Mammary epithelial cell (primary cell): ENCODE measurements around the gene FMN1.

ENCODE experiments used
- CTCF ChIP-seq, 2 donors: IDR thresholded peaks in 1 of 2; conservative IDR thresholded peaks in 1 of 2; 2 replicates each; pipeline ENCODE4 v1.5.1; 2011 to 2012; ENCODE audit warnings: inconsistent platforms in 2 of 2, low read length in 2 of 2, mild to moderate bottlenecking in 2 of 2, control low read depth in 1 of 2, low read depth in 1 of 2; ENCODE audit not compliant: insufficient read depth in 1 of 2; ENCODE audit errors: extremely low read depth in 1 of 2
- EZH2 ChIP-seq: IDR thresholded peaks from 2 replicates; pipeline ENCODE4 v1.6.1; 2012; ENCODE audit warnings: low read length, inconsistent platforms, borderline replicate concordance

DNA sequence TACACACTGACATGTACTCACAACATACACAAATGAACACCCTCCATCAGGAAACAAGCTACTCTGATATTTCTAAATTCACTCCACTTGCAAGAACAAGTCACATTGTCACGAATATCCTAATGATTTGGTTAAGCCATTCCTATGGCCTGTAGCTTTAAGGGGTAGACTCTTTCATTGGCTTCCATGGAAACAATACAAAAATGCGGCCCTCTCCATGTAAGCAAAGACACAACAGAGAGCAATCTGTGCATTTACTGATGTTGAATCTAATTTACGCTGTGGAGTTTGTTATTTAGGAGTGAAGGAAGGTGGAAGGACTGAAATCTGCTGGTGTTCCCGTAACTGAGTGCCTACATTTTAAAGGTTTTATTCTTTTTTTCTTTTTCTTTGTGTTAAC lies 114.5 kb downstream of the FMN1 start:
- no peak for TF ChIP-seq CTCF (conservative IDR thresholded peaks at IDR 0.05 in 1 of 2, IDR thresholded peaks at IDR 0.05 in 1 of 2; ENCODE audit: extremely low read depth in 1 of 2, insufficient read depth in 1 of 2, low read depth in 1 of 2, low read length in 2 of 2)
- no peak for TF ChIP-seq EZH2
